HAP-1 (cell line): ENCODE data around the gene PPP1R15A.

ENCODE experiments used
- DNase-seq, 2 experiments: peaks; one replicate each; pipeline ENCODE4 v3.0.0-alpha.2; 2016 to 2020; ENCODE audit warnings: low spot score in 2 of 2
- H3K27me3 ChIP-seq: fragments of 250-450 bp; sonication (Bioruptor Pico); 2 replicates; pipeline ENCODE4 v1.5.1; 2020; ENCODE audit warnings: low read depth, mild to moderate bottlenecking, moderate library complexity
- H3K36me3 ChIP-seq: fragments of 250-450 bp; sonication (Bioruptor Pico); replicated peaks from 2 replicates; pipeline ENCODE4 v1.5.1; 2020; ENCODE audit warnings: mild to moderate bottlenecking
- H3K4me1 ChIP-seq: fragments of 250-450 bp; sonication (Bioruptor Pico); 2 replicates; pipeline ENCODE4 v1.5.1; 2020; ENCODE audit warnings: mild to moderate bottlenecking
- H3K4me3 ChIP-seq: fragments of 250-450 bp; sonication (Bioruptor Pico); 2 replicates; pipeline ENCODE4 v1.5.1; 2020; ENCODE audit warnings: mild to moderate bottlenecking, moderate library complexity
- H3K9me3 ChIP-seq: fragments of 250-450 bp; sonication (Bioruptor Pico); 2 replicates; pipeline ENCODE4 v1.5.1; 2020; ENCODE audit warnings: mild to moderate bottlenecking, moderate library complexity
- in situ Hi-C: fragments of 300-500 bp; cut with MboI; formaldehyde crosslinking; loops from 3 replicates; pipeline ENCODE4 v1.14.3; 2020; ENCODE audit warnings: low sequenced_read_pairs, inconsistent platforms, mixed read lengths

Gene PPP1R15A

DNA sequence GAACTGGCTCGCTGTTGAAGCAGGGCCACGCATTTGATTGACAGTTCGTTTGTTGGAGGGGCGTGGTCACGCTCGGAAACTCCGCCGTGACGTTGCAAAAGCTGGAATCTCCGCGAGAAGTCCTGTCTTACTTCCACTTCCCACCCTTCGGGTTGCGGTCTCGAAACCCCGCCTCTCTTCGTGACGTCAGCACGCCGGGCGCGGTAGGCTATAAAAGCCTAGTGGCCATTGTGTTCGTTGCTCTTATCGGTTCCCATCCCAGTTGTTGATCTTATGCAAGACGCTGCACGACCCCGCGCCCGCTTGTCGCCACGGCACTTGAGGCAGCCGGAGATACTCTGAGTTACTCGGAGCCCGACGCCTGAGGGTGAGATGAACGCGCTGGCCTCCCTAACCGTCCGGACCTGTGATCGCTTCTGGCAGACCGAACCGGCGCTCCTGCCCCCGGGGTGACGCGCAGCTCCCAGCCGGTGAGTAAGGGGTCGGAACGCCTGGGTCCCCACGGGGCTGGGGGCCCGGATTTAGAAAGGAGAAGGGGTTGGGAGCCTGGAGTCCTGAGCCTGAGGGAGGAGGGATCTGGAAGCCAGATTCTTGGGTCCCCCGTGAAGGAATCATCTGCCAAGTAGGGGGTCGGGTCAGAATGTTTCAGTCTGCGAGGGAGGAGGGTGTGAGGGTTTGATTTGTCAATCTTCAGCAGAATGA lies at the start of gene PPP1R15A:
PPP1R15A (plus strand) TSS at position 240 of the 702 bp plus-strand sequence. CDS start 813 bp downstream, outside the sequence.
- in situ Hi-C loops, result no loop called here
- H3K36me3 ChIP-seq, result peaks cover 36% of the 10 kb centered on the region
- peak; percentile 93 to 97 for DNase-seq
- H3K4me3 ChIP-seq, result peak within 1 kb of the TSS; percentile 96
- peaks cover 41% of the 10 kb centered on the region for H3K4me1 ChIP-seq
- no peaks in the 10 kb centered on the region for H3K9me3 ChIP-seq
- no peaks in the 10 kb centered on the region for H3K27me3 ChIP-seq

DNA sequence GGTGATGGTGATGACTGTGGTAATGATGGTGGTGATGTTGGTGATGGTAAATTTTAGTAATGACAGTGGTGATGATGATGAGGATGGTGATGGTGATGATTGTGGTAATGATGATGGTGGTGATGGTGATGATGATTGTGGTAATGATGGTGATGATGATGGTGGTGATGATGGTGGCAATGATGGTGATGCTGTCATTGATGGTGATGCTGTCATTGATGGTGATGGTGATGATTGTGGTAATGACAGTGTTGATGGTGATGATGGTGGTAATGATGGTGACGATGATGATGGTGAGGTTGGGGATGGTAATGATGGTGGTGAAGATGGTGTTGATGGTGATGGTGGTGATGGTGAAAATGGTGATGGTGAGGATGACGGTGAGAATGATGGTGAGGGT lies 49.7 kb upstream of the PPP1R15A start:
- H3K4me1 ChIP-seq, result peaks cover 6% of the 10 kb centered on the region
- in situ Hi-C loops, result no loop called here
- no peaks in the 10 kb centered on the region for H3K36me3 ChIP-seq
- no peaks in the 10 kb centered on the region for H3K27me3 ChIP-seq
- no peak overlapping the region for H3K4me3 ChIP-seq
- no peak for DNase-seq
- H3K9me3 ChIP-seq, result no peaks in the 10 kb centered on the region

DNA sequence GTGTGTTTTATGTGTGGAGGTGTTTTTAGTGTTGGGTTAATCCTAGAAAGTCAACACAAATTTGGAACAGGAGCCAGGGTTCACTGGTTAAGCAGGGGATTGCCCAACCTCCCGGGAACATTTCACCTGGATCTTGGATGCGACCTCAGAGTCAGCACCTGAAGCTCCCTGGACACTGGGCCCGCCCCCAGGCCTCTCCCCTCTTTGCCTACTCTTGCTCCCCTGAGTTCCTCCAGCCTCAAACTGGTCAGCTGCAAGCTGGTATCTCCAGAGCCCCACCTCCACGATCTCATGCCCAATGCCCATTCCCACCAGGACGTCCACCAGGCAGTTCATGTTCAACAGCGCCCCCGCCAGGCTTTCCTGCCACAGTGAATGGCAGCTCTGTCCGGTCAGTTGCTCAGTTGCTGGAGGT lies 45.6 kb upstream of the PPP1R15A start:
- DNase-seq, result peak in 1 of 2 experiments; percentile 45
- in situ Hi-C loops, result no loop called here
- Histone ChIP-seq H3K9me3 (no peaks in the 10 kb centered on the region), H3K4me1 (peaks cover 6% of the 10 kb centered on the region), H3K4me3 (no peak overlapping the region), H3K27me3 (no peaks in the 10 kb centered on the region), H3K36me3 (no peaks in the 10 kb centered on the region)

DNA sequence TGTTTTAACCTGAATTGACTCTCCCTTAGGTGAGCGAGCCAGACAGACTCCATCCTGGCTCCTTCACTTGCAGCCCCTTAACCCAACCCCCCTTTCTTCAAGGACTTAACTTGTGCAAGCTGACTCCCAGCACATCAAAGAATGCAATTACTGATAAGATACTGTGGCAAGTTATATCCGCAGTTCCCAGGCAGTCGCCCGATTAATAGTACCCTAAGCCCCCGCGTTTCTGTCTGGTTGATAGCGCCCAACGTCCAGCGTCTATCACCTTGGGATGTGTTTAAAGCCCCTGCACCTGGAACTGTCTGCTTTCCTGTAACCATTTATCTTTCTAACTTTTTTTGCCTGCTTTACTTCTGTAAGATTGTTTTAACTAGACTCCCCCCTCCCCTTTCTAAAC lies 42.1 kb upstream of the PPP1R15A start:
- in situ Hi-C loops, result no loop called here
- H3K4me1 ChIP-seq, result no peaks in the 10 kb centered on the region
- no peaks in the 10 kb centered on the region for H3K36me3 ChIP-seq
- H3K27me3 ChIP-seq, result no peaks in the 10 kb centered on the region
- no peaks in the 10 kb centered on the region for H3K9me3 ChIP-seq
- H3K4me3 ChIP-seq, result no peak overlapping the region
- no peak for DNase-seq

DNA sequence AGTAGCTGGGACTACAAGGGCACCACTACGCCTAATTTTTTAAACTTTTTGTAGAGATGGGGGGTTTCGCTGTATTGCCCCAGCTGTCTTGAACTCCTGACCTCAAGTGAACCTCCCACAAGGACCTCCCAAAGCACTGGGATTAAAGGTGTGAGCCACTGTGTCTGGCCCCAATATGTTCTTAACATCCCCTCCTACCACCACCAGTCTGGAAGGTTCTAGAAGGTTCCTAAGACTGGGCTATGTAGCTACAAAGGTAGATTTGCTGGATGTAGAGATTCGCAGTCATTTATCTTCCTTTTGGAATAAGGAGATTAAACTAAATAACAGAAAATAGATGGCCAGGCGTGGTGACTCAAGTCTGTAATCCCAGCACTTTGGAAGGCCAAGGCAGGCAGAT lies 41.3 kb upstream of the PPP1R15A start:
- in situ Hi-C loops, result no loop called here

DNA sequence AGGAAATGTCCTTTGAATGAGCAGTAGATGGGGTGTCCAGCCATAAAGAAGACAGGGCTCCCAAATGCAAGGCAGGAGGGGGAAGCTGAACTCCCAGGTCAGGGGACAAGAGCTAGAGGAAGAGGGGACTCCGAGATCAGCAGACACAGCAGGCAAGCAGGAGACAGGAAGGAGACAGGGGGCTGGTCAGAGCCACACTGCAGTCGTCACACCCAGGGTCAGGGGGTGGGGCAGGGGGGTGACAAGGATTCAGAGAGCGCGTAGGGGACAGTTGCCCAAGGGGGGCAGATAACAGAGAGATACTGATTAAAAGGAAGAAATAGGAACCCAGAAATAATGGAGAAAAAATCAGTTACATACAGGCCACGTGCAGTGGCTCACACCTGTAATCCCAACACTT lies 39.2 kb upstream of the PPP1R15A start:
- H3K36me3 ChIP-seq, result no peaks in the 10 kb centered on the region
- in situ Hi-C loops, result no loop called here
- no peak overlapping the region for H3K4me3 ChIP-seq
- H3K9me3 ChIP-seq, result no peaks in the 10 kb centered on the region
- H3K4me1 ChIP-seq, result peaks cover 5% of the 10 kb centered on the region
- H3K27me3 ChIP-seq, result no peaks in the 10 kb centered on the region
- DNase-seq, result no peak

More for the DNA sequence above, 41.3 kb upstream of the PPP1R15A start:
- no peaks in the 10 kb centered on the region for H3K27me3 ChIP-seq
- no peak overlapping the region for H3K4me3 ChIP-seq
- no peak for DNase-seq
- H3K4me1 ChIP-seq, result peaks cover 2% of the 10 kb centered on the region
- H3K36me3 ChIP-seq, result no peaks in the 10 kb centered on the region
- H3K9me3 ChIP-seq, result no peaks in the 10 kb centered on the region

DNA sequence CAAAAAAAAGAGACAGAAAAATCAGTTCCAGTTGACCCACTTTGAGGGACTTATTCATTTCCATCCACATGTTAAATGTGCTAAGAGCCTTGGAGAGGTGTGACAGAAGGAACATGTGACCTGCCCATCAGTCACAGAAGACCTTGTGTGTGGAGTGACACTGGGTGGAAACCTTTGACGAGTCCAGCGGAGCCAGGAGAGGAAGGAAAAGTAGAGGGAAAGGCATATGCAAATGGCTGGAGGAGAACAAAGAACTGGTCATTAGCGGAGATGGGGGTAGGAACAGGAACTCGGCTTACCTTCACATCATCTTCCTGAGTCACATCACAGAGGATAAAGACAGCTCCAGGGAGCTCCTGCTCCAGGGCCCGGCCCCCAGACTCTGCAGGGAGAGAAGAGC lies 38.2 kb upstream of the PPP1R15A start:
- no peaks in the 10 kb centered on the region for H3K9me3 ChIP-seq
- in situ Hi-C loops, result no loop called here
- no peak for DNase-seq
- H3K4me3 ChIP-seq, result no peak overlapping the region
- peaks cover 5% of the 10 kb centered on the region for H3K4me1 ChIP-seq
- H3K27me3 ChIP-seq, result no peaks in the 10 kb centered on the region
- H3K36me3 ChIP-seq, result no peaks in the 10 kb centered on the region

DNA sequence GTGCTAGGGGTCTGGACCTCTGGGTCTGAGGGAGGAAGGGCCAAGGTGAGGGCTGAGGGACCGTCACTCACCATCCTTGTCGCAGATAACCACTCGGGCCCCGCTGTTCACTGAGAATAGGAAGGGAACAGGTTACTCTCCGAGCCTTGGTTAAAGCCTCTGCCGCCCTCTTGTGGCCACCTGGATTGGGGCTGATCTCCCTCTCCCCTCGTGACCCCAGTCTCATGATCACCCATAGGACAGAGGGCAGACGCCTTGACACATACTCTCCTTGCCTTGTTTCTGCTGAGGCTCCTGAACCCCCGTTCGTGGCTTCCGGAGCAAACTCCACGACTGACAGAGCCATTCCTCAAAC lies 36.5 kb upstream of the PPP1R15A start:
- no peaks in the 10 kb centered on the region for H3K9me3 ChIP-seq
- in situ Hi-C loops, result loop anchor here (5.0 kb wide), 2 partner anchors 43 to 188 kb away; partner anchors contain the start of gene CA11
- H3K36me3 ChIP-seq, result no peaks in the 10 kb centered on the region
- no peaks in the 10 kb centered on the region for H3K27me3 ChIP-seq
- H3K4me1 ChIP-seq, result peaks cover 5% of the 10 kb centered on the region
- peak; percentile 86 to 97 for DNase-seq
- H3K4me3 ChIP-seq, result peak overlapping the region; percentile 11

DNA sequence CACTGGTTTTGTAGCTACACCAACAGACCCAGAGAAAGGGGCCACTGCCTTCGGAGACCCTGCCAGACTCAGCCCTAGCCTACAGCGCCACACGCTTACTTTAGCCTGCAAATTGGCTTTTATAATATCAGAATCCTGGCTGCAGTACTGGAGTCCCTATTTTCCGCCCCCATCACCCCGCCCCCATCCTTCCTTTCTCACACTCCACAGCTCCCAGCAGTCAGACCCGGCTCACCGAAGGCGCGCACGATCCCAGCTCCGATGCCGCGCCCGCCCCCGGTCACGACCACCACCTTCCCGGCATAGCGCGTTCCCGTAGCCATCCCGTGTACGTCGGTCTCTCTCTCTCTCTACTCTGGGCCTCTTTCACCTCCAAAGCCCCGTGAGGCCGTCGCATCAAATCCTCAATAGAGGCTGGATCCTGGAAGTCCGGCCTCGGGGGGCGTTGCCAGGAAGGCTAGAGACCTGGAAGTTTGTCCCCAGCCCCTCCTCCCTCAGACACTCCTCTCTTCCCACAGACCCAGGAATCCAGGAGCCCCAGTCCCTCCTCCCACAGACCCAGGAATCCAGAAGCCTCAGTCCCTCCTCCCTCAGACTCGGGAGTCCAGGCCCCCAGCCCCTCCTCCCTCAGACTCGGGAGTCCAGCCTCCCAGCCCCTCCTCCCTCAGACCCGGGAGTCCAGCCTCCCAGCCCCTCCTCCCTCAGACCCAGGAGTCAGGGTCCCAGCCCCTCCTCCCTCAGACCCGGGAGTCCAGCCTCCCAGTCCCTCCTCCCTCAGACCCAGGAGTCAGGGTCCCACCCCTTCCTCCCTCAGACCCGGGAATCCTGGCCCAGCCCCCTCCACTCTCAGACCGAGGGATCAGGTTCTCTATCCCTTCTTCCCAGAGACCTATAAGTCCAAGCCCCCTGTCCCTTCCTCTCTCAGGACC lies 35.9 kb upstream of the PPP1R15A start, which contains the start of gene HSD17B14:
HSD17B14 (minus strand) TSS at position 403 of the 929 bp plus-strand sequence; CDS start at position 323, 80 bp downstream.
- H3K4me3 ChIP-seq, result peak within 1 kb of the TSS; percentile 11
- no peaks in the 10 kb centered on the region for H3K36me3 ChIP-seq
- H3K9me3 ChIP-seq, result no peaks in the 10 kb centered on the region
- in situ Hi-C loops, result loop anchor here (5.0 kb wide), 2 partner anchors 44 to 189 kb away; partner anchors contain the start of gene CA11
- H3K4me1 ChIP-seq, result peaks cover 5% of the 10 kb centered on the region
- no peaks in the 10 kb centered on the region for H3K27me3 ChIP-seq
- peak in 1 of 2 experiments; percentile 57 for DNase-seq

DNA sequence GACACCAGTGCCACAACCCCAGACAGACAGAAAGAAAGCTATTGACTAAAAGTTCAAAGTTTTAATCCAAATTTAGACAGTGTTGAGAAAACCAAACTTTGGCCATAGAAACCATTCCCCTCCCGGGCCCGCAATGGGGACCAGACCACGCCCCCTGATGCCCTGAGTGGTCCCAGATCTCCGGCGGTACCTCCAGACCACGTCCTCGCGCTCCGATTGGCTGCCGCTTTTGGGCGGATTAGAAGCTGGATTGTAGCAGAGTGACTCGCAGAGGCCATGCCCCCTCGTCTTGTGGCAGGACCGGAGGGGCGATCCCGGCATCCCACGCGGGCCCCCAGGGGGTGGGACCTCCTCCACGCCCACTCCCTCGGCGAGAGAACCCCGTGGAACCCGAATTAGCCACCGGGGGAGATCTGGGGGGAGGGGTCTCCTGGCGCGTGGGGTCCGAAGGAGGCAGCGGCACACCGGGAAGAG lies 35.1 kb upstream of the PPP1R15A start:
- H3K4me3 ChIP-seq, result no peak overlapping the region

DNA sequence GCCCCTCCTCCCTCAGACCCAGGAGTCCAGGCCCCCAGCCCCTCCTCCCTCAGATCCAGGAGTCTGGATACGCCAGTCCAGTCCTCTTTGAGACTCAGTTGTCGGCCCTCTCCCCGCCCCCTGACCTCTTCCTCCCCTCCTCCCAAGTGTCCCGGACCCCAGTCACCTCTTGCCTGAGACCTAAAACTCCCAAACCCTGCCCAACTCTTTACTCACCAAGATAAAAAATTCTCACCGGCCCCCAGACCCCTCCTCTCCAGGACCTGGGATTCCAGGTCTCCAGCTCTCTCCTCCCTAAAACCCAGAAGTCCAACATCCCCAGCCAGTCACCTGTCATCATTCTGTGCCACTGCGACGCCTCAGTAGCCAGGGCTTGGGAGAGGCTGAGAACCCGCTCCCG lies 34.5 kb upstream of the PPP1R15A start:
- no peaks in the 10 kb centered on the region for H3K27me3 ChIP-seq
- in situ Hi-C loops, result loop anchor here (5.0 kb wide), 2 partner anchors 45 to 190 kb away; partner anchors contain the start of gene CA11
- no peak overlapping the region for H3K4me3 ChIP-seq
- no peaks in the 10 kb centered on the region for H3K9me3 ChIP-seq
- no peak for DNase-seq
- no peaks in the 10 kb centered on the region for H3K36me3 ChIP-seq
- peaks cover 5% of the 10 kb centered on the region for H3K4me1 ChIP-seq

More for the DNA sequence above, 35.1 kb upstream of the PPP1R15A start:
- Histone ChIP-seq H3K4me1 (peaks cover 5% of the 10 kb centered on the region), H3K27me3 (no peaks in the 10 kb centered on the region), H3K36me3 (no peaks in the 10 kb centered on the region), H3K9me3 (no peaks in the 10 kb centered on the region)
- in situ Hi-C loops, result loop anchor here (5.0 kb wide), 2 partner anchors 45 to 190 kb away; partner anchors contain the start of gene CA11
- DNase-seq, result peak in 1 of 2 experiments; percentile 70

DNA sequence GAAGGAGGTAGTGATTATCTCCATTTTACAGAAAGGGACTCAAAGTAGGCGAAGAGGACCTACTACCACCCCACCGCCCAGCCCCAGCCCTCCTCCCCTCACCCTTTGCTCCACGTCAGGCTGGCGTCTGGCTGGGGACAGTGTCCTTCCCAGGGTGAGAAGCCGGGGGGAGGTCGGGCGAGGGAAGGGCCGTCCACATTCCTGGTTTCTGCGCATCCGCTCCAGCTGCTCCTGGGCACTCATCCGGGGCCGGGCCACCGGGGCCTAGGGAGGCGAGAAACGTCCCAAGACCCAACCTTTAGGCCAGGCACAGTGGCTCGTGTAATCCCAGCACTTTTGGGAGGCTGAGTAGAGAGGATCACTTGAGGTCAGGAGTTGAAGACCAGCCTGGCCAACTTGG lies 31.2 kb upstream of the PPP1R15A start:
- no peaks in the 10 kb centered on the region for H3K27me3 ChIP-seq
- no peak for DNase-seq
- peaks cover 3% of the 10 kb centered on the region for H3K4me1 ChIP-seq
- no peaks in the 10 kb centered on the region for H3K9me3 ChIP-seq
- in situ Hi-C loops, result no loop called here
- H3K36me3 ChIP-seq, result no peaks in the 10 kb centered on the region
- no peak overlapping the region for H3K4me3 ChIP-seq

DNA sequence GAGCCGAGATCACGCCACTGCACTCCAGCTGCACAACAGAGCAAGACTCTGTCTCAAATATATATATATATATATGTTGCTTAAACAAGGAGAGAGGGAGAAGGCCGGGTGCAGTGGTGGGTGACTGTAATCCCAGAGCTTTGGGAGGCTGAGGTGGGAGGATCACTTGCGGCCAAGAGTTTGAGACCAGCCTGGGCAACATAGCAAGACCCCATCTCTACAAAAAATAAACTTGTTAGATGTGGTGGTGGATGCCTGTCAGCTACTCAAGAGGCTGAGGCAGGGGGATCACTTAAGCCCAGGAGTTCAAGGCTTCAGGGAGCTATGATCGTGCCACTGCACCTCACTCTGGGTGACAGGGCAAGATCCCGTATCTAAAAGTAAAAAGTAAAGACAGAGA lies 30.6 kb upstream of the PPP1R15A start:
- Histone ChIP-seq H3K4me3 (no peak overlapping the region), H3K4me1 (no peaks in the 10 kb centered on the region), H3K27me3 (no peaks in the 10 kb centered on the region), H3K9me3 (no peaks in the 10 kb centered on the region), H3K36me3 (no peaks in the 10 kb centered on the region)
- no peak for DNase-seq
- in situ Hi-C loops, result no loop called here
